ENCODE measurements around the gene CORIN. TPM values are rescaled to one million over a fixed set of nuclear protein-coding genes. Genes with fewer than 3 reads are reported as not detected.

The CORIN gene
- total and polyA plus RNA-seq, 10 of the 15 experiments (the other 5 are each of a cell fraction or from before 2014, with no cell fraction given), result 0.02 to 0.45 (median 0.09) TPM; not detected in 3

- H3K36me3 ChIP-seq (ENCODE audit: control insufficient read depth in 2 of 2, insufficient read depth in 2 of 2, low read length in 1 of 2), result no peaks in the 10 kb centered on the region; a peak in 1 of 4 replicates
- H3K9ac ChIP-seq (ENCODE audit: control insufficient read depth, insufficient read depth, low read length), result no peak overlapping the region
- ChIA-PET SMC1A (ENCODE audit: uncharacterized antibody, unreplicated experiment) (interaction anchor here (1.0 kb wide), 1 partner anchor 15 kb away, joined by 3 read pairs; no protein-coding TSS in a partner anchor), CTCF (interaction anchor here (1.1 kb wide), 1 partner anchor 20 kb away, joined by 4 read pairs; no protein-coding TSS in a partner anchor), POLR2A (no interaction called here), RAD21 (ENCODE audit: unreplicated experiment) (no interaction called here)
- H3K79me2 ChIP-seq (ENCODE audit: control insufficient read depth, insufficient read depth, low read length), result no peaks in the 10 kb centered on the region
- no peak overlapping the region for H2AFZ ChIP-seq (ENCODE audit: control insufficient read depth, low read depth, low read length)
- H3K4me2 ChIP-seq (ENCODE audit: control insufficient read depth, insufficient read depth), result no peak overlapping the region
- no peaks in the 10 kb centered on the region for H3K4me1 ChIP-seq (ENCODE audit: control insufficient read depth, insufficient read depth, low read length)
- FAIRE-seq, result no peak
- H3K4me3 ChIP-seq, result no peak overlapping the region
- intact Hi-C loops (cut with micrococcal nuclease; ENCODE audit: unreplicated experiment) (no loop called here), in situ Hi-C loops (cut with MboI) (no loop called here)
- no peaks in the 10 kb centered on the region for H3K27me3 ChIP-seq (replicated peaks in 1 of 2; ENCODE audit: control insufficient read depth in 2 of 2, insufficient read depth in 2 of 2, low read length in 1 of 2)
- 100% methylated on average over 1 of the region's 1 CpG for WGBS (ENCODE audit: insufficient coverage, insufficient replicate concordance, low lambda C conversion rate, missing lambda C conversion rate)
- H3K27ac ChIP-seq (ENCODE audit: control insufficient read depth, insufficient read depth), result no peak overlapping the region
- H3K9me3 ChIP-seq (replicated peaks; ENCODE audit: control insufficient read depth, insufficient read depth, low read length), result no peaks in the 10 kb centered on the region; the same call in 2 of the 3 replicates
- BruUV-seq (replicated peaks), result no TSS peak
- TF ChIP-seq ZNF274 (IDR thresholded peaks at IDR 0.05; ENCODE audit: insufficient read depth, insufficient read length) (no peak), EGR1 (IDR thresholded peaks at IDR 0.05; ENCODE audit: borderline replicate concordance in 1 of 2, low read depth in 2 of 2, low read length in 2 of 2) (no peak), SREBF1 (IDR thresholded peaks at IDR 0.05; ENCODE audit: low read length) (no peak), E2F8 (IDR thresholded peaks at IDR 0.05; ENCODE audit: low read depth, partially characterized antibody) (no peak), ESRRA (IDR thresholded peaks at IDR 0.05; ENCODE audit: low read length) (no peak), ZNF384 (IDR thresholded peaks at IDR 0.05; ENCODE audit: borderline replicate concordance, low read depth, low read length) (no peak), TARDBP (IDR thresholded peaks at IDR 0.05; ENCODE audit: borderline replicate concordance) (no peak)
- no peak for DNase-seq (ENCODE audit: low read depth, low spot score)
- no peak for ATAC-seq
- H4K20me1 ChIP-seq (ENCODE audit: control insufficient read depth, insufficient read depth), result no peaks in the 10 kb centered on the region
Observed at GRCh38 chr4:47598320-47598719, 239.5 kb downstream of the CORIN start.

Measured in GM12878 (cell line).